OCI-LY3 (cell line): ENCODE data around the gene FLRT1.

Experiments
- H2AFZ ChIP-seq: fragments of 200-600, 300-600 bp; shearing (Covaris generic); 2 replicates; pipeline ENCODE4 v1.6.0; 2014; ENCODE audit warnings: antibody characterized with exemption, low read depth, low read length
- H3K27ac ChIP-seq: fragments of 200-600, 300-600 bp; sonication (generic); 2 replicates; pipeline ENCODE4 v1.5.1; 2014; ENCODE audit warnings: mild to moderate bottlenecking, low read length, moderate library complexity, mixed read lengths
- H3K27me3 ChIP-seq: fragments of 200-600, 300-600 bp; sonication (generic); 2 replicates; pipeline ENCODE4 v1.6.1; 2014; ENCODE audit warnings: low read depth, low read length, mixed read lengths
- H3K36me3 ChIP-seq: fragments of 200-600, 300-600 bp; sonication (generic); replicated peaks from 2 replicates; pipeline ENCODE3; 2014; ENCODE audit warnings: low read depth, low read length, mixed read lengths
- H3K4me1 ChIP-seq: fragments of 300-600, 200-600 bp; sonication (generic); 2 replicates; pipeline ENCODE4 v1.6.1; 2014; ENCODE audit warnings: low read length, mixed read lengths
- H3K4me2 ChIP-seq: fragments of 200-600, 300-600 bp; sonication (generic); 2 replicates; pipeline ENCODE4 v1.6.1; 2014; ENCODE audit warnings: low read length, mixed read lengths
- H3K4me3 ChIP-seq: fragments of 300-600, 200-600 bp; sonication (generic); 2 replicates; pipeline ENCODE4 v1.5.1; 2014; ENCODE audit warnings: antibody characterized with exemption, mild to moderate bottlenecking, low read length, moderate library complexity
- H3K79me2 ChIP-seq: fragments of 300-600, 200-600 bp; shearing (Covaris generic); 2 replicates; pipeline ENCODE4 v1.6.1; 2014; ENCODE audit warnings: mild to moderate bottlenecking, low read length, mixed read lengths
- H3K9ac ChIP-seq: fragments of 300-600, 200-600 bp; shearing (Covaris generic); 2 replicates; pipeline ENCODE4 v1.6.0; 2014; ENCODE audit warnings: mild to moderate bottlenecking, low read length, moderate library complexity
- H3K9me3 ChIP-seq: fragments of 200-600, 300-600 bp; shearing (Covaris generic); 2 replicates; pipeline ENCODE4 v1.6.1; 2014; ENCODE audit warnings: low read length, mixed read lengths; ENCODE audit not compliant: insufficient read depth
- H4K20me1 ChIP-seq: fragments of 200-600, 300-600 bp; sonication (generic); 2 replicates; pipeline ENCODE4 v1.6.1; 2016; ENCODE audit warnings: low read length, mixed read lengths; ENCODE audit not compliant: insufficient read depth
- EZH2phosphoT487 ChIP-seq: fragments of 200-600 bp; shearing (Covaris generic); IDR thresholded peaks from 2 replicates; pipeline ENCODE4 v1.6.1; 2018; ENCODE audit warnings: antibody characterized with exemption, mixed run types, low read depth
- TF ChIP-seq, protein P1 (sequence below): fragments of 200-600, 300-600 bp; sonication (generic); IDR thresholded peaks from 2 replicates; pipeline ENCODE4 v1.5.1; 2014; ENCODE audit warnings: antibody characterized with exemption, low read length, low read depth

Gene FLRT1

DNA sequence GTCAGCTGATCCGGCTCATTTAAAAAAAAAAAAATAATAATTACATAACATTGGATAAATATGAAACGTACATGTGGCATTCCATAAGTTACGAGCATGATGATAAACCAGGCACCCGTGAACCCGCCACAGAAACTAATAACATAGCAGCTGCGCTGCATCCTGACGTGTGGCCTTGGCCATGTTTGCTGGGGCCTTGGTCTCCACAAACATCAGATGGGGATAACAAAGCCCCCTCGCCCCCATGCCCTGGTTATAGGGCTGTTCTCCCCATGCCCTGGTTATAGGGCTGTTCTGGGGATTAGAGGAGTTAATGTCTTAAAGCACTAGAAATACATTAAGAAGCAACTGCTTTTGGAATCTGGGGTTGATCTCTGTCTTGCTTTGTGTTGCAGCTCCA is 36.7 kb downstream of the FLRT1 start:
- Histone ChIP-seq H3K9ac (no peak overlapping the region), H4K20me1 (no peaks in the 10 kb centered on the region; the same call in 1 of the 2 replicates), H3K9me3 (no peaks in the 10 kb centered on the region), H3K36me3 (no peaks in the 10 kb centered on the region), H3K27me3 (no peaks in the 10 kb centered on the region), H3K27ac (no peak overlapping the region), H3K4me1 (no peaks in the 10 kb centered on the region), H2AFZ (no peak overlapping the region), H3K4me3 (no peak overlapping the region), H3K4me2 (no peak overlapping the region), H3K79me2 (no peaks in the 10 kb centered on the region)
- TF ChIP-seq EZH2phosphoT487, result no peak
- TF ChIP-seq, protein P1, sequence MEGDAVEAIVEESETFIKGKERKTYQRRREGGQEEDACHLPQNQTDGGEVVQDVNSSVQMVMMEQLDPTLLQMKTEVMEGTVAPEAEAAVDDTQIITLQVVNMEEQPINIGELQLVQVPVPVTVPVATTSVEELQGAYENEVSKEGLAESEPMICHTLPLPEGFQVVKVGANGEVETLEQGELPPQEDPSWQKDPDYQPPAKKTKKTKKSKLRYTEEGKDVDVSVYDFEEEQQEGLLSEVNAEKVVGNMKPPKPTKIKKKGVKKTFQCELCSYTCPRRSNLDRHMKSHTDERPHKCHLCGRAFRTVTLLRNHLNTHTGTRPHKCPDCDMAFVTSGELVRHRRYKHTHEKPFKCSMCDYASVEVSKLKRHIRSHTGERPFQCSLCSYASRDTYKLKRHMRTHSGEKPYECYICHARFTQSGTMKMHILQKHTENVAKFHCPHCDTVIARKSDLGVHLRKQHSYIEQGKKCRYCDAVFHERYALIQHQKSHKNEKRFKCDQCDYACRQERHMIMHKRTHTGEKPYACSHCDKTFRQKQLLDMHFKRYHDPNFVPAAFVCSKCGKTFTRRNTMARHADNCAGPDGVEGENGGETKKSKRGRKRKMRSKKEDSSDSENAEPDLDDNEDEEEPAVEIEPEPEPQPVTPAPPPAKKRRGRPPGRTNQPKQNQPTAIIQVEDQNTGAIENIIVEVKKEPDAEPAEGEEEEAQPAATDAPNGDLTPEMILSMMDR, result no peak

DNA sequence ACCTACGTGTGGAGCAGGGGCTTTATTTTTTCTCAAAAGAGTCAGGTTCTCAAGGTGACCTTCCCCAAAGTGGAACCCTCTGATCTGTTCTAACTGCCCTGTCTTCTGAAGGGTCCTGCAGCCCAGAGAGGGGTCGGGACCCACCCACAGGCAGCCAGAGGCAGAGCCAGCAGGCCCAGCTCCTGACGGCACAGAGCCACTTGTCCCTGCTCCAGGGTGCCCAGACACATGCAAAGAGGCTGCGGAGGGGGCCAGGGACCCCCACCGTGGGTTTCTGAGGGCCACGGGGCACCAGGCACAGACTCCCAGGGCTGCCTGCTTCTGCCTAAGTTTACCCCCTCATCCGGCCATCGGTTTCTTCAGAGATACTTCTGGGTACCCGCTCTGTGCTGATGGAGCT is 37.1 kb downstream of the FLRT1 start:
- Histone ChIP-seq H3K4me1 (no peaks in the 10 kb centered on the region), H3K4me3 (no peak overlapping the region), H3K9ac (no peak overlapping the region), H3K9me3 (no peaks in the 10 kb centered on the region), H3K36me3 (no peaks in the 10 kb centered on the region), H3K79me2 (no peaks in the 10 kb centered on the region), H2AFZ (no peak overlapping the region), H3K27me3 (no peaks in the 10 kb centered on the region), H3K27ac (no peak overlapping the region), H4K20me1 (no peaks in the 10 kb centered on the region; the same call in 1 of the 2 replicates), H3K4me2 (no peak overlapping the region)
- no peak for TF ChIP-seq EZH2phosphoT487
- TF ChIP-seq, protein P1, result no peak

- H3K79me2 ChIP-seq, result no peaks in the 10 kb centered on the region
- no peak overlapping the region for H2AFZ ChIP-seq
- no peak overlapping the region for H3K27ac ChIP-seq
- no peak overlapping the region for H3K9ac ChIP-seq
- H3K4me3 ChIP-seq, result no peak overlapping the region
- no peak for TF ChIP-seq EZH2phosphoT487
- no peaks in the 10 kb centered on the region; the same call in 1 of the 2 replicates for H4K20me1 ChIP-seq
- H3K4me2 ChIP-seq, result no peak overlapping the region
- no peaks in the 10 kb centered on the region for H3K36me3 ChIP-seq
- H3K27me3 ChIP-seq, result no peaks in the 10 kb centered on the region
- no peaks in the 10 kb centered on the region for H3K9me3 ChIP-seq
- no peaks in the 10 kb centered on the region for H3K4me1 ChIP-seq
These were observed 37.8 kb downstream of the FLRT1 start for GRCh38 chr11:64073542-64073941.

- Histone ChIP-seq H3K36me3 (no peaks in the 10 kb centered on the region), H2AFZ (no peak overlapping the region), H3K9me3 (no peaks in the 10 kb centered on the region), H3K9ac (no peak overlapping the region), H3K4me2 (no peak overlapping the region), H3K4me3 (no peak overlapping the region), H3K27me3 (no peaks in the 10 kb centered on the region), H3K79me2 (no peaks in the 10 kb centered on the region), H4K20me1 (no peaks in the 10 kb centered on the region; the same call in 1 of the 2 replicates), H3K27ac (no peak overlapping the region), H3K4me1 (no peaks in the 10 kb centered on the region)
- no peak for TF ChIP-seq EZH2phosphoT487
- TF ChIP-seq, protein P1, result no peak
These were observed 38.5 kb downstream of the FLRT1 start for GRCh38 chr11:64074239-64074638.

GRCh38 chr11:64076758-64077157 is 41.0 kb downstream of the FLRT1 start:
- no peak overlapping the region for H2AFZ ChIP-seq
- H4K20me1 ChIP-seq, result no peaks in the 10 kb centered on the region; the same call in 1 of the 2 replicates
- no peak overlapping the region for H3K4me2 ChIP-seq
- H3K4me1 ChIP-seq, result no peaks in the 10 kb centered on the region
- H3K79me2 ChIP-seq, result no peaks in the 10 kb centered on the region
- H3K27ac ChIP-seq, result no peak overlapping the region
- TF ChIP-seq EZH2phosphoT487, result no peak
- TF ChIP-seq, protein P1, result no peak
- no peaks in the 10 kb centered on the region for H3K36me3 ChIP-seq
- H3K4me3 ChIP-seq, result no peak overlapping the region
- no peaks in the 10 kb centered on the region for H3K9me3 ChIP-seq
- H3K9ac ChIP-seq, result no peak overlapping the region
- peaks cover 7% of the 10 kb centered on the region for H3K27me3 ChIP-seq
